ENCODE data around the gene ADAMTS18.

- no peak for TF ChIP-seq POLR2A (IDR thresholded peaks at IDR 0.05)
- TF ChIP-seq CTCF (IDR thresholded peaks at IDR 0.05), result no peak
Observed at GRCh38 chr16:77290451-77291115, 144.3 kb downstream of the ADAMTS18 start.
